ENCODE measurements around the gene NPAS2. TPM values are rescaled to one million over a fixed set of nuclear protein-coding genes. Genes with fewer than 3 reads are reported as not detected.

NPAS2 gene
- total RNA-seq, 2 donors from 2014 or later = 39.2 to 49.4 TPM

- Histone ChIP-seq H3K36me3 (no peaks in the 10 kb centered on the region), H3K27me3 (no peaks in the 10 kb centered on the region), H3K9me3 (no peaks in the 10 kb centered on the region), H3K4me3 (no peak overlapping the region), H3K4me1 (peaks cover 0 to 2% of the 10 kb centered on the region in 2 donors), H3K27ac (no peak overlapping the region)
- TF ChIP-seq CTCF (IDR thresholded peaks at IDR 0.05) = no peak
- no peak for DNase-seq (ENCODE audit: low spot score)
Measured at GRCh38 chr2:100791294-100791935, 28.5 kb upstream of the NPAS2 start.

- Histone ChIP-seq H3K27me3 (no peaks in the 10 kb centered on the region), H3K4me3 (no peak overlapping the region), H3K27ac (no peak overlapping the region), H3K4me1 (no peaks in the 10 kb centered on the region), H3K9me3 (no peaks in the 10 kb centered on the region), H3K36me3 (no peaks in the 10 kb centered on the region)
- no peak for DNase-seq (ENCODE audit: low spot score)
- no peak for TF ChIP-seq CTCF (IDR thresholded peaks at IDR 0.05)
Measured at GRCh38 chr2:100791936-100792308, 28.0 kb upstream of the NPAS2 start.

GRCh38 chr2:100793220-100793619 is 26.7 kb upstream of the NPAS2 start:
- DNase-seq (ENCODE audit: low spot score) = no peak
- Histone ChIP-seq H3K27ac (no peak overlapping the region), H3K36me3 (no peaks in the 10 kb centered on the region), H3K4me1 (no peaks in the 10 kb centered on the region), H3K9me3 (no peaks in the 10 kb centered on the region), H3K27me3 (no peaks in the 10 kb centered on the region), H3K4me3 (no peak overlapping the region)
- no peak for TF ChIP-seq CTCF (IDR thresholded peaks at IDR 0.05)

- H3K9me3 ChIP-seq = no peaks in the 10 kb centered on the region
- no peaks in the 10 kb centered on the region for H3K4me1 ChIP-seq
- H3K27me3 ChIP-seq = no peaks in the 10 kb centered on the region
- H3K36me3 ChIP-seq = no peaks in the 10 kb centered on the region
- DNase-seq (ENCODE audit: low spot score) = no peak
- H3K4me3 ChIP-seq = no peak overlapping the region
- TF ChIP-seq CTCF (IDR thresholded peaks at IDR 0.05) = no peak
- no peak overlapping the region for H3K27ac ChIP-seq
Measured at GRCh38 chr2:100793982-100794381, 26.0 kb upstream of the NPAS2 start.

- Histone ChIP-seq H3K27ac (no peak overlapping the region), H3K9me3 (no peaks in the 10 kb centered on the region), H3K4me1 (no peaks in the 10 kb centered on the region), H3K36me3 (no peaks in the 10 kb centered on the region), H3K27me3 (no peaks in the 10 kb centered on the region), H3K4me3 (no peak overlapping the region)
- TF ChIP-seq CTCF (IDR thresholded peaks at IDR 0.05) = no peak
- DNase-seq (ENCODE audit: low spot score) = no peak
Measured at GRCh38 chr2:100796499-100797100, 23.3 kb upstream of the NPAS2 start.

GRCh38 chr2:100799686-100800085 is 20.3 kb upstream of the NPAS2 start:
- TF ChIP-seq CTCF (IDR thresholded peaks at IDR 0.05) = no peak
- no peaks in the 10 kb centered on the region for H3K27me3 ChIP-seq
- H3K4me1 ChIP-seq = no peaks in the 10 kb centered on the region
- no peak for DNase-seq (ENCODE audit: low spot score)
- H3K27ac ChIP-seq = no peak overlapping the region
- no peaks in the 10 kb centered on the region for H3K36me3 ChIP-seq
- no peaks in the 10 kb centered on the region for H3K9me3 ChIP-seq
- no peak overlapping the region for H3K4me3 ChIP-seq

All from right atrium auricular region (tissue), 2 donors.